WTC11 (cell line): ENCODE data around the gene C19orf53. TPM values are rescaled to one million over a fixed set of nuclear protein-coding genes. Genes with fewer than 3 reads are reported as not detected.

ENCODE experiments used
- ATAC-seq: fragments of 200-7000 bp; cut with Tn5 transposase; 2 replicates; pipeline ENCODE4 v1.10.0; 2021; ENCODE audit warnings: mild to moderate bottlenecking, moderate library complexity
- CTCF ChIA-PET: fragments of 300-600 bp; sonication (Branson Sonifier 250); formaldehyde crosslinking; loops from one replicate; lab custom pipeline; 2021; ENCODE audit warnings: antibody characterized with exemption; lab: Charles Lee
- POLR2A ChIA-PET: fragments of 350-600 bp; sonication (Branson Sonifier 250); formaldehyde crosslinking; loops from one replicate; lab custom pipeline; 2021; ENCODE audit warnings: antibody characterized with exemption; lab: Charles Lee
- DNase-seq: peaks from one replicate; pipeline ENCODE4 v3.0.0; 2021; ENCODE audit warnings: low spot score
- H3K27ac Mint-ChIP-seq: 2 replicates; pipeline ENCODE4 v1.8.0; 2021; ENCODE audit warnings: mixed read lengths
- H3K27me3 Mint-ChIP-seq: 2 replicates; pipeline ENCODE4 v1.8.0; 2021; ENCODE audit warnings: low read depth, mild to moderate bottlenecking, moderate library complexity, mixed read lengths
- H3K36me3 Mint-ChIP-seq: 2 replicates; pipeline ENCODE4 v1.8.0; 2021; ENCODE audit warnings: mixed read lengths
- H3K4me1 Mint-ChIP-seq: 2 replicates; pipeline ENCODE4 v1.8.0; 2022; ENCODE audit warnings: mixed read lengths
- H3K4me3 Mint-ChIP-seq: 2 replicates; pipeline ENCODE4 v1.8.0; 2021; ENCODE audit warnings: mild to moderate bottlenecking, moderate library complexity, mixed read lengths
- H3K9me3 Mint-ChIP-seq: 2 replicates; pipeline ENCODE4 v1.8.0; 2021; ENCODE audit warnings: mixed read lengths
- AR ChIP-seq: fragments of 250-450 bp; sonication (Bioruptor Pico); IDR thresholded peaks from 2 replicates; pipeline ENCODE4 v1.9.0; 2021; ENCODE audit warnings: mild to moderate bottlenecking
- ETV6 ChIP-seq: sonication (generic); formaldehyde crosslinking; IDR thresholded peaks from 2 replicates; pipeline ENCODE4 v1.8.1; 2022; ENCODE audit warnings: mild to moderate bottlenecking, missing genetic modification reagents
- FOXK1 ChIP-seq: sonication (generic); formaldehyde crosslinking; IDR thresholded peaks from 2 replicates; pipeline ENCODE4 v1.8.0; 2022; ENCODE audit warnings: mild to moderate bottlenecking, moderate library complexity, missing genetic modification reagents
- FOXP1 ChIP-seq: sonication (generic); formaldehyde crosslinking; IDR thresholded peaks from 2 replicates; pipeline ENCODE4 v1.8.0; 2022; ENCODE audit warnings: missing genetic modification reagents, mild to moderate bottlenecking, moderate library complexity, borderline replicate concordance
- GABPB1 ChIP-seq: sonication (generic); formaldehyde crosslinking; IDR thresholded peaks from 2 replicates; pipeline ENCODE4 v1.8.1; 2023; ENCODE audit warnings: mild to moderate bottlenecking, missing genetic modification reagents
- HMGXB4 ChIP-seq: sonication (generic); formaldehyde crosslinking; IDR thresholded peaks from 2 replicates; pipeline ENCODE4 v1.8.1; 2023; ENCODE audit warnings: mild to moderate bottlenecking, moderate library complexity, missing genetic modification reagents
- JAZF1 ChIP-seq: fragments of 250-450 bp; sonication (Bioruptor Pico); IDR thresholded peaks from 2 replicates; pipeline ENCODE4 v1.9.0; 2021; ENCODE audit warnings: moderate library complexity, mild to moderate bottlenecking, inconsistent platforms
- JUN ChIP-seq: sonication (generic); formaldehyde crosslinking; IDR thresholded peaks from 2 replicates; pipeline ENCODE4 v1.8.0; 2023; ENCODE audit warnings: mild to moderate bottlenecking, missing genetic modification reagents
- MAX ChIP-seq: sonication (generic); formaldehyde crosslinking; IDR thresholded peaks from 2 replicates; pipeline ENCODE4 v1.8.0; 2022; ENCODE audit warnings: mild to moderate bottlenecking, missing genetic modification reagents
- SMAD4 ChIP-seq: sonication (generic); formaldehyde crosslinking; IDR thresholded peaks from 2 replicates; pipeline ENCODE4 v1.8.0; 2022; ENCODE audit warnings: mild to moderate bottlenecking, missing genetic modification reagents
- SOX15 ChIP-seq: fragments of 250-450 bp; sonication (Bioruptor Pico); IDR thresholded peaks from 2 replicates; pipeline ENCODE4 v1.9.0; 2021; ENCODE audit warnings: mild to moderate bottlenecking
- TP53 ChIP-seq: sonication (generic); formaldehyde crosslinking; IDR thresholded peaks from 2 replicates; pipeline ENCODE4 v1.8.1; 2023; ENCODE audit warnings: mild to moderate bottlenecking, missing genetic modification reagents
- ZNF138 ChIP-seq: sonication (generic); formaldehyde crosslinking; conservative IDR thresholded peaks from 2 replicates; pipeline ENCODE4 v1.8.1; 2022; ENCODE audit warnings: mild to moderate bottlenecking, moderate library complexity, missing genetic modification reagents
- ZNF219 ChIP-seq: sonication (generic); formaldehyde crosslinking; IDR thresholded peaks from 2 replicates; pipeline ENCODE4 v1.8.0; 2023; ENCODE audit warnings: missing genetic modification reagents, mild to moderate bottlenecking, borderline replicate concordance
- ZNF263 ChIP-seq: sonication (generic); formaldehyde crosslinking; IDR thresholded peaks from 2 replicates; pipeline ENCODE4 v1.8.1; 2022; ENCODE audit warnings: low read depth, mild to moderate bottlenecking, moderate library complexity, missing genetic modification reagents
- ZNF396 ChIP-seq: fragments of 250-450 bp; sonication (Bioruptor Pico); IDR thresholded peaks from 2 replicates; pipeline ENCODE4 v1.8.0; 2021; ENCODE audit warnings: mild to moderate bottlenecking, moderate library complexity, borderline replicate concordance
- total RNA-seq: library from RNA; stranded (reverse); gene quantifications from 3 replicates; pipeline ENCODE4 v1.2.3, GENCODE V29; 2021
- TF ChIP-seq, protein P1 (sequence below): fragments of 250-450 bp; sonication (Bioruptor Pico); conservative IDR thresholded peaks from 2 replicates; pipeline ENCODE4 v1.9.0; 2021; ENCODE audit warnings: mild to moderate bottlenecking
- TF ChIP-seq, protein P2 (sequence below): fragments of 250-450 bp; sonication (Bioruptor Pico); IDR thresholded peaks from 2 replicates; pipeline ENCODE4 v1.9.0; 2021; ENCODE audit warnings: moderate library complexity, mild to moderate bottlenecking, inconsistent platforms, borderline replicate concordance

Gene C19orf53
- total RNA-seq, 1 experiment from 2014 or later = 102 TPM

- no peak overlapping the region for H3K27ac Mint-ChIP-seq
- H3K4me3 Mint-ChIP-seq = no peak overlapping the region
- DNase-seq = no peak
- POLR2A ChIA-PET = no interaction called here
- no peaks in the 10 kb centered on the region for H3K9me3 Mint-ChIP-seq
- H3K4me1 Mint-ChIP-seq = peaks cover 12% of the 10 kb centered on the region
- TF ChIP-seq AR (CRISPR knock-in tag) (no peak), ZNF263 (CRISPR knock-in tag) (no peak), GABPB1 (CRISPR knock-in tag) (no peak), JUN (CRISPR knock-in tag) (no peak), ZNF219 (CRISPR knock-in tag) (no peak), TP53 (no peak), SMAD4 (no peak), JAZF1 (CRISPR knock-in tag) (no peak), ZNF138 (no peak)
- TF ChIP-seq, protein P1, sequence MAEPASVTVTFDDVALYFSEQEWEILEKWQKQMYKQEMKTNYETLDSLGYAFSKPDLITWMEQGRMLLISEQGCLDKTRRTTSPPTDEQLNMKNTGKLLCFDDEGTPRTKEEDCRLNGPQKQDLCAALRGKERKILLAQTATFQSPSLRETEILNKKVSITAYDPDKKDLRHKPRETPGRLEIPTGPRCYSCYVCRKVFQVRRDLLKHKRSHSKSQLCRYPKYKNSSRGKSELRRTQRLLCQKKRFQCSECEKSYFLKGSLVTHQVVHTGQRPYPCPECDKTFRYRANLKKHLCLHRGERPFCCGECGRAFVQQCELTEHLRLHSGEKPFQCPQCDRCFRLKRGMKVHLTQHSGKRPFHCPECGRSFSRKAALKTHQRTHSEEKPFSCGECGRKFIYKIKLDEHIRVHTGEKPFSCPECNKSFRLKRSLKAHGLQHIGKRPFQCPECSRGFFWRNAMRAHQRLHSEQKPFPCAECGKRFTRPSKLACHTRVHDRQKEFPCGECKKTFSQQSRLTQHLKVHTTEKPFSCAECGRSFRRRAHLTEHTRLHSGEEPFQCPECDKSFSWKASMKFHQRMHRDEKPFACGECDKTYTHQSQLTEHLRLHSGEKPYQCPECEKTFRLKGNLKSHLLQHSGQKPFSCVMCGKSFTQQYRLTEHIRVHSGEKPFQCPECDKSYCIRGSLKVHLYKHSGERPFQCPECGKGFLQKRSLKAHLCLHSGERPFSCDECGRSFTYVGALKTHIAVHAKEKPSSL = no peak
- TF ChIP-seq, protein P2, sequence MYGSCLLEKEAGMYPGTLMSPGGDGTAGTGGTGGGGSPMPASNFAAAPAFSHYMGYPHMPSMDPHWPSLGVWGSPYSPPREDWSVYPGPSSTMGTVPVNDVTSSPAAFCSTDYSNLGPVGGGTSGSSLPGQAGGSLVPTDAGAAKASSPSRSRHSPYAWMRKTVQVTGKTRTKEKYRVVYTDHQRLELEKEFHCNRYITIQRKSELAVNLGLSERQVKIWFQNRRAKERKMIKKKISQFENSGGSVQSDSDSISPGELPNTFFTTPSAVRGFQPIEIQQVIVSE = no peak
- CTCF ChIA-PET = interaction anchor here (1.3 kb wide), 1 partner anchor 9 kb away, joined by 6 read pairs; no protein-coding TSS in a partner anchor
- H3K36me3 Mint-ChIP-seq = no peaks in the 10 kb centered on the region
- ATAC-seq = no peak
- H3K27me3 Mint-ChIP-seq = no peaks in the 10 kb centered on the region; the same call in 1 of the 2 replicates
Observed at GRCh38 chr19:13729859-13730258, 44.4 kb upstream of the C19orf53 start.

GRCh38 chr19:13731147-13731964, 42.9 kb upstream of the C19orf53 start:
- no peaks in the 10 kb centered on the region for H3K9me3 Mint-ChIP-seq
- TF ChIP-seq FOXP1 (no peak), ZNF396 (CRISPR knock-in tag) (no peak), MAX (CRISPR knock-in tag) (peak; percentile 83), SOX15 (no peak), FOXK1 (peak; percentile 80), ETV6 (CRISPR knock-in tag) (peak; percentile 54; the same call in 1 of the 2 replicates), HMGXB4 (0 out of 2 replicates have a peak, but pooled peaks have one; percentile 15)
- CTCF ChIA-PET = interaction anchor here (0.6 to 1.9 kb wide), 12 partner anchors 10 to 536 kb away, joined by 3 to 32 read pairs (median 4); partner anchors contain the start of gene IL27RA
- peak overlapping the region; percentile 91 for H3K27ac Mint-ChIP-seq
- H3K4me1 Mint-ChIP-seq = peaks cover 12% of the 10 kb centered on the region
- peak; percentile 100 for ATAC-seq
- DNase-seq = peak; percentile 95
- POLR2A ChIA-PET = interaction anchor here (0.6 to 1.3 kb wide), 4 partner anchors 16 to 86 kb away, joined by 3 to 6 read pairs (median 4); a partner anchor contains a TSS
- H3K27me3 Mint-ChIP-seq = no peaks in the 10 kb centered on the region; the same call in 1 of the 2 replicates
- peak overlapping the region; percentile 62 for H3K4me3 Mint-ChIP-seq
- no peaks in the 10 kb centered on the region for H3K36me3 Mint-ChIP-seq
